AG04450 (cell line): ENCODE data around the gene DONSON. TPM values are rescaled to one million over a fixed set of nuclear protein-coding genes. Genes with fewer than 3 reads are reported as not detected.

Experiments
- CTCF ChIA-PET: fragments of 300-600, 350-600 bp; formaldehyde crosslinking; extraction: SDS; loops from one replicate; lab custom pipeline; 2022; ENCODE audit warnings: antibody characterized with exemption, inconsistent platforms; lab: Charles Lee
- POLR2A ChIA-PET: fragments of 350-600 bp; formaldehyde crosslinking; extraction: SDS; loops from one replicate; lab custom pipeline; 2021; ENCODE audit warnings: antibody characterized with exemption, inconsistent platforms; lab: Yijun Ruan, JAX
- DNase-seq: peaks from one replicate; pipeline ENCODE4 v3.0.0-alpha.2; 2011; ENCODE audit warnings: low read depth, low spot score
- H3K27ac ChIP-seq: one replicate; pipeline ENCODE4 v1.5.1; 2012; ENCODE audit warnings: low read depth, low read length, control low read depth
- H3K27me3 ChIP-seq: one replicate; pipeline ENCODE4 v1.6.0; 2012; ENCODE audit warnings: low read length; ENCODE audit not compliant: control insufficient read depth, insufficient read depth
- H3K4me3 ChIP-seq: 2 replicates; pipeline ENCODE4 v1.5.1; 2011; ENCODE audit warnings: mild to moderate bottlenecking, low read depth, low read length, control low read depth
- H3K9me3 ChIP-seq: 2 replicates; pipeline ENCODE4 v1.5.1; 2012; ENCODE audit warnings: low read length; ENCODE audit not compliant: control insufficient read depth, insufficient read depth
- CTCF ChIP-seq: IDR thresholded peaks from 2 replicates; pipeline ENCODE4 v1.5.1; 2011; ENCODE audit warnings: low read depth, low read length, control low read depth, inconsistent platforms
- polyA plus RNA-seq: library from polyadenylated mRNA; depleted of rRNA; stranded (reverse); fragments of >200 nt; gene quantifications from 2 replicates; pipeline ENCODE4 v1.2.3, GENCODE V29; 2011

DONSON gene
- polyA plus RNA-seq, 1 experiment: 20.7 TPM

DNA sequence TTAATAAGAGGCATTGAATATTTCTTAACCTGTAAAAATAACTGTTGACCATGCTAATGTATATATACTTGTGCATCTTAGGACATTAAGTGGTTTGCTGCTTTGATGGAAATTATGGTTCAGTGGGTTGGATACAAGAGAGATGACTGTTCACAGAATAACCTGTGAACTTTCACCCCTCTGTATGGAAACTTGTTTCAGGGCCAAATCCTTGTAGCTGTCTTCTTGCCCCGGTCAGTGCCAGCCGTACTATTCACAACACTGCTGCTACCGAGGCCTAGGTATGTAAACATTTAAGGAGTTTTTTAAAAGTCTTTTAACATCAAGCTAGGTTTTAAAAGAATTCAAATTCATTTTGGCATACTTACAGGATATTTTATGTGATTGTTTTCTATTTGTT lies 16.1 kb downstream of the DONSON start:
- no peak overlapping the region for H3K4me3 ChIP-seq
- CTCF ChIA-PET: interaction anchor here (5.0 kb wide), 1 partner anchor 33 kb away, joined by 28 read pairs; no protein-coding TSS in a partner anchor

GRCh38 chr21:33569991-33570390 lies 18.5 kb downstream of the DONSON start:
- POLR2A ChIA-PET: no interaction called here
- CTCF ChIA-PET: interaction anchor here (5.0 kb wide), 1 partner anchor 36 kb away, joined by 28 read pairs; no protein-coding TSS in a partner anchor
- H3K4me3 ChIP-seq: no peak overlapping the region
- H3K27me3 ChIP-seq: no peaks in the 10 kb centered on the region
- H3K27ac ChIP-seq: no peak overlapping the region
- no peaks in the 10 kb centered on the region for H3K9me3 ChIP-seq
- no peak for DNase-seq
- TF ChIP-seq CTCF: no peak

More for the DNA sequence above, 16.1 kb downstream of the DONSON start:
- POLR2A ChIA-PET: interaction anchor here (0.7 kb wide), 1 partner anchor 169 kb away, joined by 3 read pairs; no protein-coding TSS in a partner anchor
- TF ChIP-seq CTCF: no peak
- Histone ChIP-seq H3K9me3 (no peaks in the 10 kb centered on the region), H3K27me3 (no peaks in the 10 kb centered on the region), H3K27ac (no peak overlapping the region)
- no peak for DNase-seq

- Histone ChIP-seq H3K27me3 (no peaks in the 10 kb centered on the region), H3K4me3 (no peak overlapping the region), H3K27ac (no peak overlapping the region), H3K9me3 (no peaks in the 10 kb centered on the region)
- POLR2A ChIA-PET: interaction anchor here (0.7 kb wide), 1 partner anchor 12 kb away, joined by 3 read pairs; no protein-coding TSS in a partner anchor
- CTCF ChIA-PET: interaction anchor here (0.6 kb wide), 1 partner anchor 37 kb away, joined by 3 read pairs; no protein-coding TSS in a partner anchor
- DNase-seq: no peak
- TF ChIP-seq CTCF: no peak
Observed at GRCh38 chr21:33568448-33568847, 20.0 kb downstream of the DONSON start.

DNA sequence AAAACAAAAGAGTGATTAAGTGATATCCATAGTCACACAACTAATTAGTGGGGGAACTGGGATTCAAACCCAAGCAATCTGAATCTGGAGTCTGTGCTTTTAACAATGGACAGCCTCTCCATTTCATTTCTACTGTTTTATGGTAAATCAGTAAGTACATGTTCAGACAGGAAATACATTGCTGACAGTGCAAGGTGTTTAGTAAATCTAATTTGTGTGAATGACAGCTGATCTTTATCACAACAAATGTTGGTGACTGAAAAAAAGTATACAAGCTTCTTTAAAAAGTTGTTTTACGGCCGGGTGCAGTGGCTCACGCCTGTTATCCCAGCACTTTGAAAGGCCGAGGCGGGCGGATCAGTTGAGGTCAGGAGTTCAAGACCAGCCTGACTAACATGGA lies 20.6 kb downstream of the DONSON start:
- CTCF ChIA-PET: interaction anchor here (0.6 kb wide), 1 partner anchor 38 kb away, joined by 3 read pairs; no protein-coding TSS in a partner anchor

More for the DNA sequence above, 20.6 kb downstream of the DONSON start:
- Histone ChIP-seq H3K27ac (no peak overlapping the region), H3K27me3 (no peaks in the 10 kb centered on the region), H3K4me3 (no peak overlapping the region), H3K9me3 (no peaks in the 10 kb centered on the region)
- no peak for TF ChIP-seq CTCF
- DNase-seq: no peak
- POLR2A ChIA-PET: interaction anchor here (0.7 kb wide), 1 partner anchor 11 kb away, joined by 3 read pairs; no protein-coding TSS in a partner anchor
